ENCODE measurements around the gene GTF3C2. TPM values are rescaled to one million over a fixed set of nuclear protein-coding genes. Genes with fewer than 3 reads are reported as not detected.

The GTF3C2 gene
- total RNA-seq, 1 experiment from 2014 or later = 77.7 TPM

DNA sequence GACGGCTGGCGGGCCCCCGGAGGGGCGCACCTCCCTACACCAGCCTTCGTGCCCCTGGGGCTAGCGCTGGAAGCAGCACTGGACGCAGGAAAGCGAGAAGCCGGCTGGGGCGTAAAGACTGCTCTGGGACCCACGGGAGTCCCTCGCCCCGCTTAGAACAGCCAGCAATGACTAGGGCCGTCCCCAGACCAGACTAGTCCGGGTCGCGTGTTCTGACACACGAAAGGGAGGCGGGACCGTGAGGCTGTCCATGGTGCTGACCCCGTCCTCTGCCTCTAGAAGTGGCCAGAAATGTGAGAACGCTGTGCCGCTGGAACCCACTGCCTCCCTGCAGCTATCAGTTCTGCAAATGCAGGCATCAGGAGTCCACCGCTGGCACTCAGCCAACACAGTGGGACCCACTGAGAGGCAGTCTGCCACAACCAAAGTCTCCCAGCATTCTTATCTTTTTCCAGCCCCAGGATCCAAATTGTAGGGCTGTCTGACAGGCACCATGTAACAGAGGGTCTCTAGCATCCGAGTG lies 48.1 kb downstream of the GTF3C2 start, which contains the start of gene UCN:
TSS of gene UCN (minus strand) at position 87 of the 523 bp plus-strand sequence. CDS start 550 bp downstream, outside the sequence.
- ChIA-PET POLR2A (no interaction called here), CTCF (no interaction called here)
- no peaks in the 10 kb centered on the region for H3K9me3 ChIP-seq (ENCODE audit: control insufficient read depth, insufficient read depth, low read depth, low read length)
- no peak within 1 kb of the TSS for H3K4me3 ChIP-seq (ENCODE audit: low read depth in 2 of 2, low read length in 2 of 2)
- intact Hi-C loops (cut with micrococcal nuclease; ENCODE audit: unreplicated experiment) (no loop called here), in situ Hi-C loops (cut with HindIII; ENCODE audit: low pct_unique_long_range_greater_than_20kb, low sequenced_read_pairs) (no loop called here)
- no TSS peak for BruUV-seq (replicated peaks)
- no peaks in the 10 kb centered on the region for H3K36me3 ChIP-seq (ENCODE audit: control insufficient read depth, insufficient read depth, low read length)
- no peaks in the 10 kb centered on the region for H3K27me3 ChIP-seq (ENCODE audit: control insufficient read depth, insufficient read depth, low read length)
- no peaks in the 10 kb centered on the region for H3K4me1 ChIP-seq (ENCODE audit: control insufficient read depth, insufficient read depth, low read length)
- H3K27ac ChIP-seq (ENCODE audit: low read length) = no peak within 1 kb of the TSS
- no peak for ATAC-seq
- DNase-seq (ENCODE audit: low read depth, low spot score) = no peak
- TF ChIP-seq, protein P1, sequence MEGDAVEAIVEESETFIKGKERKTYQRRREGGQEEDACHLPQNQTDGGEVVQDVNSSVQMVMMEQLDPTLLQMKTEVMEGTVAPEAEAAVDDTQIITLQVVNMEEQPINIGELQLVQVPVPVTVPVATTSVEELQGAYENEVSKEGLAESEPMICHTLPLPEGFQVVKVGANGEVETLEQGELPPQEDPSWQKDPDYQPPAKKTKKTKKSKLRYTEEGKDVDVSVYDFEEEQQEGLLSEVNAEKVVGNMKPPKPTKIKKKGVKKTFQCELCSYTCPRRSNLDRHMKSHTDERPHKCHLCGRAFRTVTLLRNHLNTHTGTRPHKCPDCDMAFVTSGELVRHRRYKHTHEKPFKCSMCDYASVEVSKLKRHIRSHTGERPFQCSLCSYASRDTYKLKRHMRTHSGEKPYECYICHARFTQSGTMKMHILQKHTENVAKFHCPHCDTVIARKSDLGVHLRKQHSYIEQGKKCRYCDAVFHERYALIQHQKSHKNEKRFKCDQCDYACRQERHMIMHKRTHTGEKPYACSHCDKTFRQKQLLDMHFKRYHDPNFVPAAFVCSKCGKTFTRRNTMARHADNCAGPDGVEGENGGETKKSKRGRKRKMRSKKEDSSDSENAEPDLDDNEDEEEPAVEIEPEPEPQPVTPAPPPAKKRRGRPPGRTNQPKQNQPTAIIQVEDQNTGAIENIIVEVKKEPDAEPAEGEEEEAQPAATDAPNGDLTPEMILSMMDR (IDR thresholded peaks at IDR 0.05) = no peak
- TF ChIP-seq REST (IDR thresholded peaks at IDR 0.05; ENCODE audit: insufficient read depth in 1 of 2, low read depth in 2 of 2, low read length in 1 of 2) = peak; percentile 85 to 93

- POLR2A ChIA-PET = no interaction called here
- CTCF ChIA-PET = no interaction called here
- no TSS peak for BruUV-seq (replicated peaks)
- in situ Hi-C loops (cut with HindIII; ENCODE audit: low pct_unique_long_range_greater_than_20kb, low sequenced_read_pairs) (no loop called here), intact Hi-C loops (cut with micrococcal nuclease; ENCODE audit: unreplicated experiment) (no loop called here)
- Histone ChIP-seq H3K4me1 (ENCODE audit: control insufficient read depth, insufficient read depth, low read length) (no peaks in the 10 kb centered on the region), H3K36me3 (ENCODE audit: control insufficient read depth, insufficient read depth, low read length) (no peaks in the 10 kb centered on the region), H3K27me3 (ENCODE audit: control insufficient read depth, insufficient read depth, low read length) (no peaks in the 10 kb centered on the region), H3K4me3 (ENCODE audit: low read depth in 2 of 2, low read length in 2 of 2) (no peak overlapping the region), H3K9me3 (ENCODE audit: control insufficient read depth, insufficient read depth, low read depth, low read length) (no peaks in the 10 kb centered on the region), H3K27ac (ENCODE audit: low read length) (no peak overlapping the region)
- DNase-seq (ENCODE audit: low read depth, low spot score) = no peak
- TF ChIP-seq TCF7L2 (IDR thresholded peaks at IDR 0.05; ENCODE audit: low read depth, low read length) (no peak), POLR2AphosphoS5 (IDR thresholded peaks at IDR 0.05; ENCODE audit: low read depth, low read length) (no peak), SIN3A (IDR thresholded peaks at IDR 0.05; ENCODE audit: borderline replicate concordance, insufficient read depth, low read depth, low read length) (no peak), REST (IDR thresholded peaks at IDR 0.05; ENCODE audit: insufficient read depth in 1 of 2, low read depth in 2 of 2, low read length in 1 of 2) (no peak)
- TF ChIP-seq, protein P1 (IDR thresholded peaks at IDR 0.05) = no peak
- 0 out of 2 replicates have a peak, but pooled peaks have one; percentile 9 for ATAC-seq
These were observed 48.8 kb downstream of the GTF3C2 start for GRCh38 chr2:27307545-27308358.

Measured in Panc1 (cell line).